HL-60 (cell line): Measurements from ENCODE around the gene PCDH8.

Experiments used
- GABPA ChIP-seq: IDR thresholded peaks from 2 replicates; pipeline ENCODE4 v1.6.1; 2012; ENCODE audit warnings: low read depth
- POLR2AphosphoS5 ChIP-seq: IDR thresholded peaks from 2 replicates; pipeline ENCODE4 v1.6.1; 2012; ENCODE audit warnings: low read depth
- TF ChIP-seq, protein P1 (sequence below): IDR thresholded peaks from one replicate; pipeline ENCODE4 v1.5.1; 2011; ENCODE audit warnings: low read length, control low read depth, inconsistent platforms; ENCODE audit not compliant: insufficient read depth
- TF ChIP-seq, protein P2 (sequence below): IDR thresholded peaks from 2 replicates; pipeline ENCODE4 v1.6.1; 2012; ENCODE audit warnings: low read depth; ENCODE audit not compliant: insufficient replicate concordance

GRCh38 chr13:52892925-52893324, 44.5 kb upstream of the PCDH8 start:
- TF ChIP-seq, protein P1, sequence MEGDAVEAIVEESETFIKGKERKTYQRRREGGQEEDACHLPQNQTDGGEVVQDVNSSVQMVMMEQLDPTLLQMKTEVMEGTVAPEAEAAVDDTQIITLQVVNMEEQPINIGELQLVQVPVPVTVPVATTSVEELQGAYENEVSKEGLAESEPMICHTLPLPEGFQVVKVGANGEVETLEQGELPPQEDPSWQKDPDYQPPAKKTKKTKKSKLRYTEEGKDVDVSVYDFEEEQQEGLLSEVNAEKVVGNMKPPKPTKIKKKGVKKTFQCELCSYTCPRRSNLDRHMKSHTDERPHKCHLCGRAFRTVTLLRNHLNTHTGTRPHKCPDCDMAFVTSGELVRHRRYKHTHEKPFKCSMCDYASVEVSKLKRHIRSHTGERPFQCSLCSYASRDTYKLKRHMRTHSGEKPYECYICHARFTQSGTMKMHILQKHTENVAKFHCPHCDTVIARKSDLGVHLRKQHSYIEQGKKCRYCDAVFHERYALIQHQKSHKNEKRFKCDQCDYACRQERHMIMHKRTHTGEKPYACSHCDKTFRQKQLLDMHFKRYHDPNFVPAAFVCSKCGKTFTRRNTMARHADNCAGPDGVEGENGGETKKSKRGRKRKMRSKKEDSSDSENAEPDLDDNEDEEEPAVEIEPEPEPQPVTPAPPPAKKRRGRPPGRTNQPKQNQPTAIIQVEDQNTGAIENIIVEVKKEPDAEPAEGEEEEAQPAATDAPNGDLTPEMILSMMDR: no peak
- TF ChIP-seq POLR2AphosphoS5 (no peak), GABPA (no peak)
- TF ChIP-seq, protein P2, sequence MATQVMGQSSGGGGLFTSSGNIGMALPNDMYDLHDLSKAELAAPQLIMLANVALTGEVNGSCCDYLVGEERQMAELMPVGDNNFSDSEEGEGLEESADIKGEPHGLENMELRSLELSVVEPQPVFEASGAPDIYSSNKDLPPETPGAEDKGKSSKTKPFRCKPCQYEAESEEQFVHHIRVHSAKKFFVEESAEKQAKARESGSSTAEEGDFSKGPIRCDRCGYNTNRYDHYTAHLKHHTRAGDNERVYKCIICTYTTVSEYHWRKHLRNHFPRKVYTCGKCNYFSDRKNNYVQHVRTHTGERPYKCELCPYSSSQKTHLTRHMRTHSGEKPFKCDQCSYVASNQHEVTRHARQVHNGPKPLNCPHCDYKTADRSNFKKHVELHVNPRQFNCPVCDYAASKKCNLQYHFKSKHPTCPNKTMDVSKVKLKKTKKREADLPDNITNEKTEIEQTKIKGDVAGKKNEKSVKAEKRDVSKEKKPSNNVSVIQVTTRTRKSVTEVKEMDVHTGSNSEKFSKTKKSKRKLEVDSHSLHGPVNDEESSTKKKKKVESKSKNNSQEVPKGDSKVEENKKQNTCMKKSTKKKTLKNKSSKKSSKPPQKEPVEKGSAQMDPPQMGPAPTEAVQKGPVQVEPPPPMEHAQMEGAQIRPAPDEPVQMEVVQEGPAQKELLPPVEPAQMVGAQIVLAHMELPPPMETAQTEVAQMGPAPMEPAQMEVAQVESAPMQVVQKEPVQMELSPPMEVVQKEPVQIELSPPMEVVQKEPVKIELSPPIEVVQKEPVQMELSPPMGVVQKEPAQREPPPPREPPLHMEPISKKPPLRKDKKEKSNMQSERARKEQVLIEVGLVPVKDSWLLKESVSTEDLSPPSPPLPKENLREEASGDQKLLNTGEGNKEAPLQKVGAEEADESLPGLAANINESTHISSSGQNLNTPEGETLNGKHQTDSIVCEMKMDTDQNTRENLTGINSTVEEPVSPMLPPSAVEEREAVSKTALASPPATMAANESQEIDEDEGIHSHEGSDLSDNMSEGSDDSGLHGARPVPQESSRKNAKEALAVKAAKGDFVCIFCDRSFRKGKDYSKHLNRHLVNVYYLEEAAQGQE: no peak
